Measurements from ENCODE around the gene ZFAND4. TPM values are rescaled to one million over a fixed set of nuclear protein-coding genes. Genes with fewer than 3 reads are reported as not detected.

Gene ZFAND4
- total RNA-seq, 1 donor from 2014 or later = 19.4 TPM

DNA sequence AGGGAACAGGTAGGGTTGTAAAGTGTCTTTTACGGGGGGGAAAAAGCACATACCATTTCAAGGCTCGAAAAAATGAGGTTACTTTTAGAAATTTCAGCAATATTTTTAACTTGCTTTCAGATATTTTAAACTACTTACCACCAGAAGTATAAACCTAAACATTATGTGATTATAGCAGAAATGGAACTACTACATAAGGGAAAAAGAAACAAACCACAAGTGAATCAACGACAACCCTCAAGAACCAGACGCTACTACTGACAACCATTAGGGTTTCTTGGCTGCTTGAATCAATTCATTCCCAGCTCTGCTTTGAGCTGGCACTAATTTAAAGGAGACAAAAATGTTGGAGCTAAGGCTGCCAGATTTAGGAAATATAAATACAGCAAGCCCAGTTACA lies 80.1 kb downstream of the ZFAND4 start:
- Histone ChIP-seq H3K36me3 (no peaks in the 10 kb centered on the region), H3K9me3 (no peaks in the 10 kb centered on the region), H3K27ac (no peak overlapping the region), H3K27me3 (no peaks in the 10 kb centered on the region), H3K4me1 (peaks cover 15% of the 10 kb centered on the region), H3K4me3 (no peak overlapping the region)
- DNase-seq (ENCODE audit: extremely low spot score in 2 of 2) = no peak
- TF ChIP-seq POLR2AphosphoS5 (IDR thresholded peaks at IDR 0.05; ENCODE audit: insufficient read depth in 1 of 2, low read depth in 1 of 2) (no peak), POLR2A (IDR thresholded peaks at IDR 0.05) (no peak)
- TF ChIP-seq, protein P1, sequence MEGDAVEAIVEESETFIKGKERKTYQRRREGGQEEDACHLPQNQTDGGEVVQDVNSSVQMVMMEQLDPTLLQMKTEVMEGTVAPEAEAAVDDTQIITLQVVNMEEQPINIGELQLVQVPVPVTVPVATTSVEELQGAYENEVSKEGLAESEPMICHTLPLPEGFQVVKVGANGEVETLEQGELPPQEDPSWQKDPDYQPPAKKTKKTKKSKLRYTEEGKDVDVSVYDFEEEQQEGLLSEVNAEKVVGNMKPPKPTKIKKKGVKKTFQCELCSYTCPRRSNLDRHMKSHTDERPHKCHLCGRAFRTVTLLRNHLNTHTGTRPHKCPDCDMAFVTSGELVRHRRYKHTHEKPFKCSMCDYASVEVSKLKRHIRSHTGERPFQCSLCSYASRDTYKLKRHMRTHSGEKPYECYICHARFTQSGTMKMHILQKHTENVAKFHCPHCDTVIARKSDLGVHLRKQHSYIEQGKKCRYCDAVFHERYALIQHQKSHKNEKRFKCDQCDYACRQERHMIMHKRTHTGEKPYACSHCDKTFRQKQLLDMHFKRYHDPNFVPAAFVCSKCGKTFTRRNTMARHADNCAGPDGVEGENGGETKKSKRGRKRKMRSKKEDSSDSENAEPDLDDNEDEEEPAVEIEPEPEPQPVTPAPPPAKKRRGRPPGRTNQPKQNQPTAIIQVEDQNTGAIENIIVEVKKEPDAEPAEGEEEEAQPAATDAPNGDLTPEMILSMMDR (IDR thresholded peaks at IDR 0.05) = no peak
- intact Hi-C loops (cut with DNase I) = no loop called here

DNA sequence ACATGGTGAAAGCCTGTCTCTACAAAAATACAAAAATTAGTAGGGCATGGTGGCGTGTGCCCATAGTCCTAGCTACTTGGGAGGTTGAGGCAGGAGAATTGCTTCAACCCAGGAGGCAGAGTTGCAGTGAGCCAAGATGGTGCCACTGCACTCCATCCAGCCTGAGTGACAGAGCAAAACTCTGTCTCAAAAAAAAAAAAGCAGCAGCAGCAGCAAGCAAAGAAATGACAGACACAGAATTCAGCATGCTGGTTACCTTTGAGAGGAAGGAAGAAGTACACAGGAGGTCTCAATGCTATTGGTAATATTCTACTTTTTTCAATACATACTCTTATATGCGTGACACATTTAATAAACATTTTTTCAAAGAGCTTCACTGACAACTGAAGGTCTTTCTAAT lies 81.3 kb downstream of the ZFAND4 start:
- intact Hi-C loops (cut with DNase I) = no loop called here
- H3K4me1 ChIP-seq = peaks cover 15% of the 10 kb centered on the region
- no peaks in the 10 kb centered on the region for H3K36me3 ChIP-seq
- no peaks in the 10 kb centered on the region for H3K27me3 ChIP-seq
- no peak for TF ChIP-seq POLR2AphosphoS5 (IDR thresholded peaks at IDR 0.05; ENCODE audit: insufficient read depth in 1 of 2, low read depth in 1 of 2)
- no peak for TF ChIP-seq POLR2A (IDR thresholded peaks at IDR 0.05)
- TF ChIP-seq, protein P1 (IDR thresholded peaks at IDR 0.05) = no peak
- DNase-seq (ENCODE audit: extremely low spot score in 2 of 2) = no peak
- no peak overlapping the region for H3K4me3 ChIP-seq
- H3K9me3 ChIP-seq = no peaks in the 10 kb centered on the region
- H3K27ac ChIP-seq = no peak overlapping the region

DNA sequence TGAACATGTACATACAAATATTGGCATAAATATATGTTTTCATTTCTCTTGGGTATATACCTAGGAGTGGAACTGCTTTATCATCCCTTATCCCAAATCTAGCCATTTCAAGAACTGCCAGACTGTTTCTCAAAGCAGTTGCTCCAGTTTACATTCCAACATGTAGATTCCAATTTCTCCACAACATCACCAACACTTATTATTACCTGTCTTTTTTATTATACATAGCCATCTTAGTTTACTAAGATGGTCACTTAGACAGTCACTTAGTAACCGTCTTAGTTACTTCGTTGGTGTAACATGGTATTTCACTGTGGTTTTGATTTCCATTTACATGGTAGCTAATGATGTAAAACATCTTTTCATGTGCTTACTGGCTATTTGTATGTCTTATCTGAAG lies 82.7 kb downstream of the ZFAND4 start:
- no peak for DNase-seq (ENCODE audit: extremely low spot score in 2 of 2)
- Histone ChIP-seq H3K36me3 (no peaks in the 10 kb centered on the region), H3K27ac (no peak overlapping the region), H3K27me3 (no peaks in the 10 kb centered on the region), H3K9me3 (no peaks in the 10 kb centered on the region), H3K4me3 (no peak overlapping the region), H3K4me1 (peaks cover 15% of the 10 kb centered on the region)
- TF ChIP-seq POLR2A (IDR thresholded peaks at IDR 0.05) (no peak), POLR2AphosphoS5 (IDR thresholded peaks at IDR 0.05; ENCODE audit: insufficient read depth in 1 of 2, low read depth in 1 of 2) (no peak)
- TF ChIP-seq, protein P1 (IDR thresholded peaks at IDR 0.05) = no peak
- intact Hi-C loops (cut with DNase I) = no loop called here

DNA sequence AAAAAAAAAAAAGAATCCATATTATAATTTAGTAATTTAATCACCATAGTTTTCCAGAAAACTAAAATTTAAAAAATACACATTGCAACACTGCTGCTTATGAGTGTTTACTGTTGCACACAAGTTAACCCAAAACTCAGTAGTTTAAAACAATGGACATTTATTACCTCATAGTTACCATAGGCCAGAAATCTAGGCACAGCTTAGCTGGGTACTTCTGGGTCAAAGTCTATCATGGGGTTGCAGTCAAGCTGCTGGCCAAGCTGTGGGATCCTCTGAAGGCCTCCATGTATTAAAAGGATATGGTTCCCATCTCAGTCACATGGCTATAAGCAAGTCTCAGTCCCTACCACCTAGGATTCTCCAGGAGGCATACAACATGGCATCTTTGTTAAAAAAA lies 83.6 kb downstream of the ZFAND4 start:
- no peak overlapping the region for H3K4me3 ChIP-seq
- TF ChIP-seq POLR2AphosphoS5 (IDR thresholded peaks at IDR 0.05; ENCODE audit: insufficient read depth in 1 of 2, low read depth in 1 of 2) = no peak
- TF ChIP-seq, protein P1 (IDR thresholded peaks at IDR 0.05) = no peak
- TF ChIP-seq POLR2A (IDR thresholded peaks at IDR 0.05) = no peak
- intact Hi-C loops (cut with DNase I) = no loop called here
- no peaks in the 10 kb centered on the region for H3K9me3 ChIP-seq
- no peak overlapping the region for H3K27ac ChIP-seq
- H3K36me3 ChIP-seq = no peaks in the 10 kb centered on the region
- H3K4me1 ChIP-seq = peaks cover 14% of the 10 kb centered on the region
- no peak for DNase-seq (ENCODE audit: extremely low spot score in 2 of 2)
- no peaks in the 10 kb centered on the region for H3K27me3 ChIP-seq

DNA sequence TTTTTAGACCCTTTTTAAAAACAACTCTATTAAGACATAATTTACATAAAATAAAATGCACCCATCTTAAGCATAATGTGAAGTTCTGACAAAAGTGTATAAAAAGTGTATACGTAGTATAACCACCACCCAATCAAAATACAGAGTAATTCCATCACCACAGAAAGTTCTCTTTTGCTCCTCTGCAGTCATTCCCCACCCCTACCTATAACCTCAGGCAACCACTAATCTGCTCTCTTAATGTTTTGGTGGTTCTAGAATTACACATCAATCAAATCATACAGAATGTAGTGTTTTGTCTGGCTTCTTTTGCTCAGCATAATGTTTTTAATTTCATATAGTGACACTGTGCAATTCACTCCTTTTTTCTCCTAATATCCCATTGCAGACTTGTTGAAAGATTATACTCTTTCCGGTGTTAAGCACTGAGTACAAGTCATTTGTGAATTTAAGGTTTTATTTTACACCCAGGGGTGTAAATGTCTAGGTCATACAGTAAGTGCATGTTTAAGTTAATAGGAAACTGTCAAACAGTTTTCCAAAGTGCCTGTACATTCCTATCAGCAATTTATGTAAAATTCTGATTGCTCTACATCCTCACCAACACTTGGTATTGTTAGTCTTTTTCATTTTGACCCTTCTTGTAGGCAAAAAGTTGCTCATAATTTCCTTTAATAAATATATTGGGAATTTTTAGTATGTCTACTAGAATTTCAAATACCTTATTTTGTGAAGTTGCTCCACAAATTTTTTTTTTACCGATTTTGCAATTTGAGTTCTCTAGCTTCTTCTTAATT lies 86.3 kb downstream of the ZFAND4 start:
- no peak overlapping the region for H3K27ac ChIP-seq
- no peaks in the 10 kb centered on the region for H3K36me3 ChIP-seq
- H3K9me3 ChIP-seq = no peaks in the 10 kb centered on the region
- intact Hi-C loops (cut with DNase I) = no loop called here
- DNase-seq (ENCODE audit: extremely low spot score in 2 of 2) = no peak
- H3K4me1 ChIP-seq = peaks cover 14% of the 10 kb centered on the region
- H3K4me3 ChIP-seq = no peak overlapping the region
- TF ChIP-seq POLR2A (IDR thresholded peaks at IDR 0.05) = no peak
- TF ChIP-seq POLR2AphosphoS5 (IDR thresholded peaks at IDR 0.05; ENCODE audit: insufficient read depth in 1 of 2, low read depth in 1 of 2) = no peak
- TF ChIP-seq, protein P1 (IDR thresholded peaks at IDR 0.05) = no peak
- no peaks in the 10 kb centered on the region for H3K27me3 ChIP-seq

Measured in vagina (tissue), 2 donors.